Measurements from ENCODE around the gene LAMC3. TPM values are rescaled to one million over a fixed set of nuclear protein-coding genes. Genes with fewer than 3 reads are reported as not detected.

Gene LAMC3
- total RNA-seq, 1 experiment from 2014 or later = not detected

- no peak for DNase-seq (ENCODE audit: low spot score)
These were observed 34.7 kb downstream of the LAMC3 start for GRCh38 chr9:131043646-131044045.

- no peak for DNase-seq (ENCODE audit: low spot score)
These were observed 36.5 kb downstream of the LAMC3 start for GRCh38 chr9:131045300-131046092.

GRCh38 chr9:131046093-131046380, 37.1 kb downstream of the LAMC3 start:
- no peak for DNase-seq (ENCODE audit: low spot score)

- DNase-seq (ENCODE audit: low spot score) = peak; percentile 68
These were observed 37.7 kb downstream of the LAMC3 start for GRCh38 chr9:131046581-131047202.

GRCh38 chr9:131048332-131048731, 39.4 kb downstream of the LAMC3 start:
- DNase-seq (ENCODE audit: low spot score) = no peak

GRCh38 chr9:131048820-131049219, 39.8 kb downstream of the LAMC3 start:
- DNase-seq (ENCODE audit: low spot score) = no peak

GRCh38 chr9:131049829-131050715, 41.1 kb downstream of the LAMC3 start:
- DNase-seq (ENCODE audit: low spot score) = no peak

GRCh38 chr9:131050831-131051230, 41.9 kb downstream of the LAMC3 start:
- no peak for DNase-seq (ENCODE audit: low spot score)

- DNase-seq (ENCODE audit: low spot score) = no peak
These were observed 42.9 kb downstream of the LAMC3 start for GRCh38 chr9:131051592-131052517.

- no peak for DNase-seq (ENCODE audit: low spot score)
These were observed 44.9 kb downstream of the LAMC3 start for GRCh38 chr9:131053896-131054295.

GRCh38 chr9:131056781-131057506, 48.0 kb downstream of the LAMC3 start:
- no peak for DNase-seq (ENCODE audit: low spot score)

- DNase-seq (ENCODE audit: low spot score) = no peak
These were observed 52.1 kb downstream of the LAMC3 start for GRCh38 chr9:131060900-131061630.

- no peak for DNase-seq (ENCODE audit: low spot score)
These were observed 54.0 kb downstream of the LAMC3 start for GRCh38 chr9:131062969-131063368.

GRCh38 chr9:131065599-131065998, 56.6 kb downstream of the LAMC3 start:
- DNase-seq (ENCODE audit: low spot score) = no peak

- DNase-seq (ENCODE audit: low spot score) = no peak
These were observed 58.7 kb downstream of the LAMC3 start for GRCh38 chr9:131067625-131068024.

- DNase-seq (ENCODE audit: low spot score) = no peak
These were observed 59.3 kb downstream of the LAMC3 start for GRCh38 chr9:131068076-131068816.

- no peak for DNase-seq (ENCODE audit: low spot score)
These were observed 60.7 kb downstream of the LAMC3 start for GRCh38 chr9:131069699-131070098.

GRCh38 chr9:131072107-131072870, 63.3 kb downstream of the LAMC3 start:
- no peak for DNase-seq (ENCODE audit: low spot score)

GRCh38 chr9:131072871-131073237, 63.9 kb downstream of the LAMC3 start:
- DNase-seq (ENCODE audit: low spot score) = no peak

Measured in HT-29 (cell line).